Nephron (organoid): Measurements from ENCODE around the gene ATXN1.

ENCODE experiments used
- H3K27ac Mint-ChIP-seq, 3 experiments: 2 replicates each; pipeline ENCODE4 v1.8.0; 2020; ENCODE audit warnings: mixed read lengths in 3 of 3, mild to moderate bottlenecking in 2 of 3, moderate library complexity in 1 of 3
- H3K27me3 Mint-ChIP-seq: 2 replicates; pipeline ENCODE4 v1.8.0; 2021; ENCODE audit warnings: low read depth, mild to moderate bottlenecking, moderate library complexity, mixed read lengths
- H3K36me3 Mint-ChIP-seq: 2 replicates; pipeline ENCODE4 v1.8.0; 2020; ENCODE audit warnings: low read depth, mixed read lengths
- H3K4me1 Mint-ChIP-seq: 2 replicates; pipeline ENCODE4 v1.8.0; 2020; ENCODE audit warnings: mixed read lengths
- H3K4me3 Mint-ChIP-seq, 3 experiments: 2 replicates each; pipeline ENCODE4 v1.8.0; 2020; ENCODE audit warnings: mild to moderate bottlenecking in 3 of 3, mixed read lengths in 3 of 3, moderate library complexity in 2 of 3
- H3K9me3 Mint-ChIP-seq: 2 replicates; pipeline ENCODE4 v1.8.0; 2020; ENCODE audit warnings: mixed read lengths
- CTCF ChIP-seq, 3 experiments: fragments of 200-600 bp; sonication (generic); IDR thresholded peaks; one replicate each; pipeline ENCODE4 v1.5.0; 2021; ENCODE audit warnings: antibody characterized with exemption in 3 of 3; ENCODE audit not compliant: unreplicated experiment in 3 of 3

ATXN1 gene

DNA sequence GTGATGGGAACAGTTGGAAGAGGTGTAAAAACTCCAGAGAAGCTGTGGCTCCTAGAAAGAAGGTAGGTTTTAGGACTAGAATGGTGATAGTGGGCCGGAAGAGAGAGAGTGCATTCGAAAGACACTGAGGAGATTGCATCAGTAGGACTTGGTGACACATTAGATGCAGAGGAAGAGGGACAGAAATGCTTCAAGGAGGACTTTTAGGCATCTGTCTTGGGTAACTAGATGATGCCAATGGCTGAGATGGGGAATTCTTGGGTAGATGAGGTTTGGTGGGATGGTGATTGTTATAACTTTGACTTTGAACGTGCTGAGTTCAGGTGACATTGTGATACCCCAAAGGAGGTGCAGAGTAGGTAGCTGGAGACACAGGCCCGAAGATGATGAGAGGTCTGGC, 326.4 kb downstream of the ATXN1 start:
- Mint-ChIP-seq H3K36me3 (peaks cover 7% of the 10 kb centered on the region), H3K27ac (peak overlapping the region in 2 of 3 experiments; percentile 80 to 97), H3K4me3 (no peak overlapping the region), H3K9me3 (no peaks in the 10 kb centered on the region), H3K27me3 (peaks cover 5% of the 10 kb centered on the region), H3K4me1 (peaks cover 68% of the 10 kb centered on the region)
- no peak for TF ChIP-seq CTCF (IDR thresholded peaks at IDR 0.05; ENCODE audit: unreplicated experiment in 3 of 3)

GRCh38 chr6:16433338-16433890, 327.8 kb downstream of the ATXN1 start:
- peaks cover 7% of the 10 kb centered on the region for H3K36me3 Mint-ChIP-seq
- peak overlapping the region in 2 of 3 experiments; percentile 80 to 97 for H3K27ac Mint-ChIP-seq
- H3K4me1 Mint-ChIP-seq = peaks cover 63% of the 10 kb centered on the region
- peaks cover 5% of the 10 kb centered on the region for H3K27me3 Mint-ChIP-seq
- no peak for TF ChIP-seq CTCF (IDR thresholded peaks at IDR 0.05; ENCODE audit: unreplicated experiment in 3 of 3)
- H3K9me3 Mint-ChIP-seq = no peaks in the 10 kb centered on the region
- no peak overlapping the region for H3K4me3 Mint-ChIP-seq

- Mint-ChIP-seq H3K4me3 (peak overlapping the region in 1 of 3 experiments; percentile 32), H3K27ac (peak overlapping the region; percentile 6 to 97 (median 80)), H3K36me3 (peaks cover 7% of the 10 kb centered on the region), H3K27me3 (peaks cover 5% of the 10 kb centered on the region), H3K4me1 (peaks cover 58% of the 10 kb centered on the region), H3K9me3 (no peaks in the 10 kb centered on the region)
- TF ChIP-seq CTCF (IDR thresholded peaks at IDR 0.05; ENCODE audit: unreplicated experiment in 3 of 3) = no peak
Observed at GRCh38 chr6:16432075-16433032, 328.9 kb downstream of the ATXN1 start.

- Mint-ChIP-seq H3K4me1 (peaks cover 57% of the 10 kb centered on the region), H3K27ac (peak overlapping the region; percentile 66 to 97 (median 91)), H3K36me3 (peaks cover 7% of the 10 kb centered on the region), H3K9me3 (no peaks in the 10 kb centered on the region), H3K4me3 (peak overlapping the region; percentile 1 to 50 (median 38)), H3K27me3 (no peaks in the 10 kb centered on the region)
- TF ChIP-seq CTCF (IDR thresholded peaks at IDR 0.05; ENCODE audit: unreplicated experiment in 3 of 3) = no peak
Observed at GRCh38 chr6:16431106-16431505, 330.2 kb downstream of the ATXN1 start.

- no peaks in the 10 kb centered on the region for H3K9me3 Mint-ChIP-seq
- H3K27ac Mint-ChIP-seq = peak overlapping the region; percentile 66 to 97 (median 91)
- H3K4me1 Mint-ChIP-seq = peaks cover 61% of the 10 kb centered on the region
- H3K36me3 Mint-ChIP-seq = peaks cover 7% of the 10 kb centered on the region
- no peaks in the 10 kb centered on the region for H3K27me3 Mint-ChIP-seq
- no peak for TF ChIP-seq CTCF (IDR thresholded peaks at IDR 0.05; ENCODE audit: unreplicated experiment in 3 of 3)
- peak overlapping the region; percentile 1 to 50 (median 38) for H3K4me3 Mint-ChIP-seq
Observed at GRCh38 chr6:16430391-16431089, 330.7 kb downstream of the ATXN1 start.
